GM21515 (cell line): ENCODE results near the gene SACM1L.
A peak's percentile ranks its signal among the peaks of the same experiment; 100 is the strongest.

ENCODE experiments used
- ATAC-seq: cut with Tn5 transposase; IDR thresholded peaks from one replicate; pipeline ENCODE4 v1.9.1; 2021; ENCODE audit not compliant: unreplicated experiment

SACM1L gene

GRCh38 chr3:45688882-45689786 lies at the start of gene SACM1L:
TSS of gene SACM1L (plus strand) at chr3:45689396. CDS start at chr3:45689466, 70 bp downstream.
- peak; percentile 82 for ATAC-seq

- no peak for ATAC-seq
Observed at GRCh38 chr3:45640091-45640507, 49.1 kb upstream of the SACM1L start.

- no peak for ATAC-seq
Observed at GRCh38 chr3:45640724-45641361, 48.4 kb upstream of the SACM1L start.

- no peak for ATAC-seq
Observed at GRCh38 chr3:45641756-45642155, 47.4 kb upstream of the SACM1L start.

GRCh38 chr3:45642731-45643152 lies 46.5 kb upstream of the SACM1L start:
- ATAC-seq, result no peak

GRCh38 chr3:45644063-45644790 lies 45.0 kb upstream of the SACM1L start:
- ATAC-seq, result no peak

GRCh38 chr3:45644791-45645201 lies 44.4 kb upstream of the SACM1L start:
- no peak for ATAC-seq

- ATAC-seq, result no peak
Observed at GRCh38 chr3:45646051-45646585, 43.1 kb upstream of the SACM1L start.

GRCh38 chr3:45647148-45647619 lies 42.0 kb upstream of the SACM1L start:
- ATAC-seq, result no peak

GRCh38 chr3:45653205-45653604 lies 36.0 kb upstream of the SACM1L start:
- no peak for ATAC-seq

GRCh38 chr3:45654397-45654944 lies 34.7 kb upstream of the SACM1L start:
- ATAC-seq, result no peak

- ATAC-seq, result no peak
Observed at GRCh38 chr3:45655906-45656305, 33.3 kb upstream of the SACM1L start.

GRCh38 chr3:45656575-45657363 lies 32.4 kb upstream of the SACM1L start:
- no peak for ATAC-seq

- ATAC-seq, result peak; percentile 73
Observed at GRCh38 chr3:45657853-45658252, 31.3 kb upstream of the SACM1L start.

GRCh38 chr3:45659661-45660566 lies 29.3 kb upstream of the SACM1L start:
- ATAC-seq, result no peak

- ATAC-seq, result no peak
Observed at GRCh38 chr3:45660567-45660901, 28.7 kb upstream of the SACM1L start.

- ATAC-seq, result peak; percentile 63
Observed at GRCh38 chr3:45664578-45664977, 24.6 kb upstream of the SACM1L start.

GRCh38 chr3:45665101-45665572 lies 24.1 kb upstream of the SACM1L start:
- ATAC-seq, result no peak
